GM21529 (cell line): ENCODE data around the gene COL4A5.
"Not testable (repeated sequence)": the region's sequence is repeated elsewhere in the genome, so short reads cannot be mapped to it uniquely, and the experiment has no call there.

ENCODE experiments used
- ATAC-seq: cut with Tn5 transposase; IDR thresholded peaks from one replicate; pipeline ENCODE4 v1.9.1; 2021; ENCODE audit not compliant: unreplicated experiment

Gene COL4A5

GRCh38 chrX:108439426-108439942, at the start of gene COL4A5:
COL4A5 (plus strand) TSS chrX:108439838; CDS start chrX:108440126, 288 bp downstream.
- no peak for ATAC-seq

DNA sequence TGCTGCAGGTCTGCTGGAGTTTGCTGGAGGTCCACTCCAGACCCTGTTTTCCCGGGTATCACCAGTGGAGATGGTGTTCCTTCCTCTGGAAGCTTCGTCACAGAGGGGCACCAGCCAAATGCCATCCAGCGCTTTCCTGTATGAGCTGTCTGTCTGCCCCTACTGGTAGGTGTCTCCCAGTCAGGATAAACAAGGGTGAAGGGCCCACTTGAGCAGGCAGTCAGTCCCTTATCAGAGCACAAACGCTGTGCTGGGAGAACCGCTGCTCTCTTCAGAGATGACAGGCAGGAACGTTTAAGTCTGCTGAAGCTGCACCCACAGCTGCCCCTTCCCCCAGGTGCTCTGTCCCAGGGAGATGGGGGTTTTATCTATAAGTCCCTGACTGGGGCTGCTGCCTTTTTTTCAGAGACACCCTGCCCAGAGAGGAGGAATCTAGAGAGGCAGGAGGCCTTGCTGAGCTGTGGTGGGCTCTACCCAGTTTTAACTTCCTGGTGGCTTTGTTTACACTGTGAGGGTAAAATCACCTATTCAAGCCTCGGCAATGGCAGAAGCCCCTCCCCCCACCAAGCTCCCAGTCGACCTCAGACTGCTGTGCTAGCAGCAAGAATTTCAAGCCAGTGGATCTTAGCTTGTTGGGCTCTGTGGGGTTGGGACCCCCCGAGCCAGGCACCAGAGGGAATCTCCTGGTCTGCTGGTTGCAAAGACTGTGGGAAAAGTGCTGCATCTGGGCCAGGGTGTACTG, 48.5 kb upstream of the COL4A5 start:
- not testable (repeated sequence) for ATAC-seq

GRCh38 chrX:108396188-108396891, 43.3 kb upstream of the COL4A5 start:
- no peak for ATAC-seq

- ATAC-seq, result no peak
Measured at GRCh38 chrX:108396986-108397385, 42.7 kb upstream of the COL4A5 start.

- no peak for ATAC-seq
Measured at GRCh38 chrX:108397627-108398391, 41.8 kb upstream of the COL4A5 start.

DNA sequence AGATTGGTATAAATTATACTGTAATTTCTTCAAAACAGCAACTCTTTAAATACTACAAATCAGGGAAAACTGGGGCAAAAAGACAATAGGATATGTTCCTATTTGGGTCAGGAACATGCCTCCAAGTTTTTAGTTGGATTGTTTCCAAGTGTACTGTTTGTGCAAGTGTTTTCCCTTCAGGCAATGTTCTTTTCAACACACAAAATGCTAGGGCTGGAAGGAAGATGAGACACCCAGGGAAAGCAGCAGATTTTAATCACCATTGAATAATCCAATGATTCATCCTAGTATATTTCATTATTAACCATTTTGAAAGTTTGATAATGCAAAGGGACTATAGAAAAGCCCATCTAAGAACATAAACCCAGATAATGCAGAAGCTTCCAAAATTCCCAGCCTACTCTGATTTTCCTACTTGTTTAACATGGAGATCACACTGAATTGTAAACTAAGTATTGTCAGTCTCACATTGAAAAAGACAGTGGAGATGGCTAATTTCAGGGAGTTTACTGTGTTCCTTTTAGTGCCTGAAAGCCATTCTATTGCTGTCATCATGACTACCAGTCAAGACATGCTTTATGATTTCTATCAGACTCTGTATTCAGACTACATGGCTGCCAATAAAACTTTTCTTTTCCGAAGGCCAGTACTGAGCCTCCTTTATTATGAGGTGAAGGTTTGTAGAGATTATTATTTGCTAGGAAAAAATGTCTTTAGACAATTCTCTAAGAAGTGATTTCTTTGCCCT, 40.0 kb upstream of the COL4A5 start:
- no peak for ATAC-seq

DNA sequence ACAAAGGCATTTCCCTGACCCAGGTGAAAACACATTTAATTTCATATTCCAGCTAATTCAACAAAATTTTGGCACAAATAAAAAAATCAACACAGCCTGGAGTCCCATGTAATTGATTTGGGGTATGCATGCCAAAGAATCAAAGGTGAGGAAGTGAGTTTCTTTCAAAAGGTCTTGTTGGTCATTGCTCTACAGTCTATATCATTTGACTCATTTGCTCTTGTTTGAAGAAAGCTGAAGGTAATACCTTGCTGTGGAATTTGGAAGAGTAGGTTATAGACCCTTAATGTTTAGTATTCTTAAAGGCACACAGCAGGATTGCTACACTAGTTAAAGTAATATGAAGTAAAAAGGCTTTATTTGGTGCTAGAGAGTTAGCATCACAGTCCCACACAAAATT, 26.9 kb upstream of the COL4A5 start:
- no peak for ATAC-seq

- ATAC-seq, result no peak
Measured at GRCh38 chrX:108415146-108415545, 24.5 kb upstream of the COL4A5 start.

DNA sequence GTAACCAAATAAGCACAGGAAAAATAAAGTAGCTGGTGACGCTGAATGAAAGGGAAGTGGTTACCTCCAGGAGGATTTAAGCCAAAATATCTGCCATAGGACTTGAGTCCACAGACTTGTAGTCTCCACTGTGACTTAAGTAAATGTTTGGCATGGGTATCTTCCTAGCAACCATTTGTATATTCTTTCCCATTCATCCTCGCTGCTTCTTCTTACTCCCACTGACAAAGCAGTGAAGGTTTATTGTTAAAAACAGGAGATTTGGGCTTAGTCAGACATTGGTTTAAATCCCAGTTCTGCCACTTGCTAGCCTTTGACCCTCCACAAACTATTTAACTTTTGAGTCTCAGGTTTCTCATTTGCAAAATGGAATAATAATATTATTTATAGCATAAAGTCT, 23.7 kb upstream of the COL4A5 start:
- ATAC-seq, result no peak

- peak; percentile 79 for ATAC-seq
Measured at GRCh38 chrX:108417257-108417656, 22.4 kb upstream of the COL4A5 start.

- no peak for ATAC-seq
Measured at GRCh38 chrX:108419401-108419800, 20.2 kb upstream of the COL4A5 start.

- ATAC-seq, result no peak
Measured at GRCh38 chrX:108420481-108420880, 19.2 kb upstream of the COL4A5 start.

- ATAC-seq, result no peak
Measured at GRCh38 chrX:108426262-108426661, 13.4 kb upstream of the COL4A5 start.

GRCh38 chrX:108435261-108435660, 4.4 kb upstream of the COL4A5 start:
- no peak for ATAC-seq

- ATAC-seq, result no peak
Measured at GRCh38 chrX:108437349-108438109, 2.1 kb upstream of the COL4A5 start.

- ATAC-seq, result no peak
Measured at GRCh38 chrX:108438110-108438623, 1.5 kb upstream of the COL4A5 start, which contains the start of gene COL4A6. COL4A6 (minus strand) TSS chrX:108438422; CDS start chrX:108438196, 226 bp downstream.

DNA sequence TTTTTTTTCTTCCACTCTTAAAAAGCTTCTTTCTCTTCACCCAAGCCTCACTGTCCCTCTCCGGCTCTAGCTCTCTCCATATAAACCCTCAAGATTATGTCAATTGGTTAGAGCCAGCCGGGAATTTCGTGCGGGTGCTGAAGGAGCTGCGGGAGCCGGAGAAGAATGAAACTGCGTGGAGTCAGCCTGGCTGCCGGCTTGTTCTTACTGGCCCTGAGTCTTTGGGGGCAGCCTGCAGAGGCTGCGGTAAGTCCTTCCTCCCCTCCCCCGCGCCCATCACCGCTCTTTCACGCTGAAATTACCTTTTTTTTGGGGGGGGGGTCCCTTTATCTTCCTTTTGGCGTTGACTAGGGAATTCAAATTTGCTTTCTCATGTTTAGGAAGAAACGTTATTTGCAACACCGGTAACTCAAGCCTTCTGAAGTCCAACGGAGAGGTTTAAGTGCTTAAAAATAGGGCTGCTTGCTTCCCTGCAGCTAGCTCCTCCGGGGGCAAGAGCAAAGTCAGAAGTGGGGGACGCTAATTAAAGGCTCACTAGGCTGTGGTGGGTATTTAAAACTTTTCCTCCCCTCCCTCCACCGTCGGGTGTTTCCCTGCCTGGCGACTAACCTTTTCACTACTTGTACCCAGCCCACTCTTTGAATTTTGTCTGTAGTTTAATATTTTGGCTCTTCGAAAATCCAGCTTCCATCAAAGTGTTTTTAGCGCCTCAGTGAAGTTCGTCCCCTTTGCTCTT, 491 bp downstream of the COL4A5 start:
- ATAC-seq, result no peak

GRCh38 chrX:108442901-108443464, 3.3 kb downstream of the COL4A5 start:
- ATAC-seq, result no peak

- no peak for ATAC-seq
Measured at GRCh38 chrX:108447303-108447702, 7.7 kb downstream of the COL4A5 start.
